ENCODE results near the gene CDC6.

CDC6 gene

GRCh38 chr17:40312131-40312731 lies 24.6 kb downstream of the CDC6 start:
- DNase-seq, result no peak

DNA sequence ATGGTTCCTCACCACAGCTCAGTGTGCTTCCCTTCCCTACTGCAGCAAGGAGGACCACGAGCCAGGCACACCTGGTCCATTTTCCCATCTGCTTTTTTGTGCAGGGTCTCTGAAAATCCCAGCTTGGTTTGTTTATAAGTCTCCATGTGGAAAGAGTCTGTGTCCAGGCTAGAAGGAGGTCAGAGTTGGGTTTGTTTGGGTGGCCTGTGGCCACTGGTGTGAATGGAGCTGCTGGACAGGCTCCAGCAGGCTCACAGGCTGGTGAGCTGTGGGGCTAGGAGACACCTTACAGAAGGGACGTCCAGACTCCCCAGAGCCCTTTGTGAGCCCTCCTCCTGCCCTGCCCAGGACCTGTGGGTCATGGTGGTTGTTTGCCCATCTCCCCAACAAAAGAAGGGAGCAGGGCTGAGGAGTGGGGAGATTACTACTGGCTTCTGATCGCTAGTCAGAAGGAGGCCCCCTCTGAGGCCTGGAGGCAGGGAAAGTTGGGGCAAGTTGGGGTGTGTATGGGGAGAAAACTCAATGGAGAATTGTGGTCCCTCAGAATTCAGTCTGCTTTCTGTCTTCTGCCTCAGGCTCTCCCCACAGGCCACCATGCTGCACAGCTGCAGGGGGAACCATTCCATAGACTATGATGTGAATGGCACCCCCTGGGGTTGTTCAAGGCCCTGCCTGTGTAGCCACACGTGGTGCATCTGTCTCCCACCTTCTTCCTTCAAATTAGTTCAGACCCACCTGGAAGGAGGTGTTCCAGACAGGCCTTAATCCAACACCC lies 25.4 kb downstream of the CDC6 start:
- DNase-seq, result no peak

DNA sequence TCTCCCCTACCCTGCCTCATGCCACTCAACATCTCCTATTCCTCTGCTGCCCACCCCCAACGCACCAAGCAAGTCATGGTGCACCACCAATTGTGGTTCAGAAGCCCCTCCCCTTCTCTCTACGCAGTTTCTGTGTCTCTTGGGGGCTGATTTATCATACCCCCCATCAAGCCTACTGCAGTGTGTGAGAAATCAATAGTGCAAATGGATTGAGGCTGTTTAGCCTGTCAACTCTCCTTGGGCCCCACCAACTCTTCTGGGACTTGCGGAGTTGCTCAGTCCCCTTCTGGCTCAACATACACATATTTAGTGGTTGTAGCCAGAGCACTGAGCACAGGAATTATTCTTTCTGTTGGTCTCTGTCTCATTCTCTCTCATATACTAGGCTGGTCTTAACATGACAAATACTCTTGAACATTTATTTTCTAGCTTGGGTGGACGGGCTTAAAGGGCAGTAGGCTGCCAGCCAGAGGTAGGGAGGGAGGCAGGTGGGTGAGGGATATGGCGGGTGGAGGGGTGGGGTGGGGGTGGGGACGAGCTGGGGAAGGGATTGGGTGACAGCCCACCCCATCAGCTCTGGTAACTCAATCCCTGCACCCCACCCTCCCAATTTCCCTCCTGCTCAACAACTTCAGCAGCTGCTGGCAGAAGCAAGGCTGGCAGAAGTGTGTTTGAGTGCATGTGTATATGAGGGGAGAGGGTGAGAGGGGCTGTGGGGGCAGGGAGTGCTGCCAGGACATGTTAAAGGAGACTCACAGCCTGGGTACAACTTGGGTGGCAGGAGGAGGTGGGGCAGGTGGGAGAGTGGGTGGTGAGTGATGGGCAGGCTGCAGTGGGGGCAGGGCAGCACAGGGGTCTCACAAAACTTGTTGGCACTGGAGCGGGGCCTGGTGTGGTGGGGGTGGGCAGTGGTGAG lies 26.2 kb downstream of the CDC6 start:
- DNase-seq, result no peak

GRCh38 chr17:40314584-40314956 lies 26.9 kb downstream of the CDC6 start:
- DNase-seq, result peak; percentile 87

- DNase-seq, result no peak
These were observed 27.5 kb downstream of the CDC6 start for GRCh38 chr17:40315206-40315605.

GRCh38 chr17:40315678-40316570 lies 28.2 kb downstream of the CDC6 start:
- DNase-seq, result no peak

GRCh38 chr17:40316571-40317344 lies 29.1 kb downstream of the CDC6 start:
- DNase-seq, result no peak

DNA sequence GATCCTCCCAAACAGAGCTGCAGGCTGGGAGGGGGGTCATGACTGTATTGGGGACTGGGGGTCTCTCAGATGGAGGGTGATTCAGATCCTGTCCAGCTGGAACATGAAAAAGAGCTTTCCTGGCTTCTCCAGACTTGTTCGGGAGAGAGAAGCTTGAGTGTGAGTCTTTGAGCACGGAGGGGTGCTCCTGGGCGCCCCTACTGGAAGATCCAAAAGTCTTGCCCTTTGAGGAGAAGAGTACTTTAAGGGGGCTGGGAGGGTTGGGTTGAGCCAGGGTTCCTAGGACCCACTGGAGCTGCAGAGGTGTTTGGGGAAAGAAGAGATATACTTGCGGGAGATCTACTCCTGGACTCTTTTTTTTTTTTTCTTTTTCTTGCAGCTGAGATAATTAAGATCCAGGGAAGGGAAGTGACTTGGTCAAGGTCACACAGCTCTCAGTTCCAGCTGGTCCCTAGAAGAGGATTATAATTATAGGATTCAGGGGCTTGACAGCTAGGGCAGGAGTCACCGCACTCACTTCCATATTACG lies 29.7 kb downstream of the CDC6 start:
- no peak for DNase-seq

DNA sequence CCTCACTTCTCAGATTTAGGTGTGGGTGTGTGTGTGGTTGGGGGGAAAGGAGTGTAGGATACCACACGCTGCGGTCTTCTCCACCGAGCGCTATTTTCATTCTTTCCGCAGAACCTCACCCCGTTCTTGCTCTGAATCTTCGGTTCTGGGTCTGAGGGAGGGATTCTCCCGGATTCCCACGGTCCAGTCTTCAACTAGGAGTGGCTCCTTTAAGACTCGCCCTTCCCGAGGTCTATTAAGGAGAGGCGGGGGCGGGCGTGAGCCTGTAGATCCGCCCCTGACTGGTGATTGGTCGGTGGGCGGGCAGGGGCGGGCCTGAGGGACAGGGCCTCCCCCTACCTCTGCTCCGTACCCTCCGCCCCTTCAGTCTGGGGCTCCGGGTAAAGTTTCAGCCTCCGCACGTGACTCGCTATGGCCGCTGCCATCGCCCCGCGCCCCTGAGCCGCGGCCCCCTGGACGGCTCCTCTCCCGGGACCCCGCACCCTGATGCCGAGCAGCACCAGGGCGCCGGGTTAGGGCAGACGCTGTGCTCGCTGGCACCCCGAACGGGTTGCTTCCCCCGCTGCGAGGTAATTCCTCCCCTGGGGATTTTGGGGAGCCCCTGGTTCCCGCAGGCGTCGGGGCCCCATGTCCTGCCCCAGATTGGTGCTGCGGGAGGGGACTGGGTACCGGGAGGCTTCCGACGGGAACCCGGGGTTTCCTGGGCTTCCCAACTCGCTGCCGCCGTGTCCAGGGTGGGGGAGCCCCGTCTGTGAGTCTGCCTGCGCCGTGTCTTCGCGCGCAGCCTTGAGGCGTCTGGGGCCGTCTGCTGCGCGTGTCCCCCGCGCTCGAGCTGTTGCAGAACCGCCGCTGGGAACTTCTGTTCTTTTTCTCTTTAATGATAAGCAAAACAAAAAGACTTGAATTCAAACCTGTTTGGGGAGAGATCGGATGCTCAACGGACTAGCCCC lies 30.5 kb downstream of the CDC6 start:
- DNase-seq, result peak; percentile 90

DNA sequence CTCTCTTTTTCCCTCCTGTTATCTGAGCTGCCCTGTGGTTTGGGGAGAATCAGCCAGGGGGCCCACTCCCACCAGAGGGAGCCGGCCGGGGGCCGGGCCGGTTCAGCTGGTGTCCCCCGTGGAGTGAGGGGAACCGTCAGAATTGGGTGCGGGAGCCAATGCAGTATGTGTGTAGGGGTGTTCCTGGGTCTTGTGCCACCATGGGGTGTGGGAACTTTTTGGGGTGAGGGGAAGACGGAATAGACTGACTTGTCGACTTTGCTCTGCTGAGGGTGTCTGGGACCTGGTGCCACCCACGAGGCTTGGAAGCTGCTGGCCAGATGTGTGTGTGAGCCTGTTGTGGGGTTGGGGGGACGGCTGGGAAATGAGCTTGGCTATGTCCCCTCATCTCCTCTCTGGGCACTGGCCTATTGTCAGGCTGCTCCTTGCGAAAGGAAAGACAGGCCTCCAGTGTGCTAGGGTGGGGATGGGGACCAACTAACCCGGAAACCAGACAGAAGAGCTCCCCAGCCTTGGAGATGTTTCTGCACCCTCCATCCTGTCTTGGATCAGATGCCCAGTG lies 31.2 kb downstream of the CDC6 start:
- DNase-seq, result no peak

GRCh38 chr17:40319651-40320540 lies 32.2 kb downstream of the CDC6 start:
- DNase-seq, result peak; percentile 74

DNA sequence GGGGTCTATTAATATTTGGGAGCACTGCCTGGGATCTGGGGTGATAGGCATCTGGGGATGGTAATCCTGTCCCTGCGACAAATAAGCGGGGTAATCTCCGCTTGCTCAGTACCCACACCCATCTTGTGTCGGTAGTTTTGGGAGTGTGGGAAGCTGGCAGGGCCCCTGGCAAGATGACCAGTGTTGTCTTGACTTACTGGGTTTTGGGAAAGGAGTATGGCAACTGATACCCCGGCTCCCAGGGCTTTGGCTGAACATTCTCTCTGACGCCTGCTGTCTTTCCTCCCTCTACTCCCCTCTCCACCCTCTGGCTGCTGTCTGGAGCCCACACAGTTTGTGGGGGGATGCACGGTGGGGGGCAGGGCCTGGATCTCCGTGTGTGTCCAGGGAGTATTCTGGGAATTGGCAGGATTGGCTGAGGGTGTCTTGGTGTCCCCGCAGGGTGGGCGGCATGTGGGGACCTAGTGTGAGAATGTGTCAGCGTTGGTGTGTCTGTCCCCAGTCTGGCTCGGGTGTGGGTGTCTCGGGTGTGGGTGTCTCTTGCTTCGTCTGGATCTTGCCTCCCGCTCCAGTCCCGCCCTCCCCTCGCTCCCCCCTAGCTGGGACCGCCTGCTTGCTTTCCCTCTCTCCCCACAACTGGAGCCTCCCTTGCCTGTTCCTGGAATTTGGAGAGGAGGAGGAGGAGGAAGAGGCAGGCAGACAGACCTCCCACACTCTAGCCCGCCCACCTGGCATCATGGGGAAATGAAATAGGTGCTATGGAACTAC lies 33.3 kb downstream of the CDC6 start:
- no peak for DNase-seq

GRCh38 chr17:40321524-40321929 lies 33.8 kb downstream of the CDC6 start:
- DNase-seq, result no peak

- no peak for DNase-seq
These were observed 34.3 kb downstream of the CDC6 start for GRCh38 chr17:40321961-40322357.

DNA sequence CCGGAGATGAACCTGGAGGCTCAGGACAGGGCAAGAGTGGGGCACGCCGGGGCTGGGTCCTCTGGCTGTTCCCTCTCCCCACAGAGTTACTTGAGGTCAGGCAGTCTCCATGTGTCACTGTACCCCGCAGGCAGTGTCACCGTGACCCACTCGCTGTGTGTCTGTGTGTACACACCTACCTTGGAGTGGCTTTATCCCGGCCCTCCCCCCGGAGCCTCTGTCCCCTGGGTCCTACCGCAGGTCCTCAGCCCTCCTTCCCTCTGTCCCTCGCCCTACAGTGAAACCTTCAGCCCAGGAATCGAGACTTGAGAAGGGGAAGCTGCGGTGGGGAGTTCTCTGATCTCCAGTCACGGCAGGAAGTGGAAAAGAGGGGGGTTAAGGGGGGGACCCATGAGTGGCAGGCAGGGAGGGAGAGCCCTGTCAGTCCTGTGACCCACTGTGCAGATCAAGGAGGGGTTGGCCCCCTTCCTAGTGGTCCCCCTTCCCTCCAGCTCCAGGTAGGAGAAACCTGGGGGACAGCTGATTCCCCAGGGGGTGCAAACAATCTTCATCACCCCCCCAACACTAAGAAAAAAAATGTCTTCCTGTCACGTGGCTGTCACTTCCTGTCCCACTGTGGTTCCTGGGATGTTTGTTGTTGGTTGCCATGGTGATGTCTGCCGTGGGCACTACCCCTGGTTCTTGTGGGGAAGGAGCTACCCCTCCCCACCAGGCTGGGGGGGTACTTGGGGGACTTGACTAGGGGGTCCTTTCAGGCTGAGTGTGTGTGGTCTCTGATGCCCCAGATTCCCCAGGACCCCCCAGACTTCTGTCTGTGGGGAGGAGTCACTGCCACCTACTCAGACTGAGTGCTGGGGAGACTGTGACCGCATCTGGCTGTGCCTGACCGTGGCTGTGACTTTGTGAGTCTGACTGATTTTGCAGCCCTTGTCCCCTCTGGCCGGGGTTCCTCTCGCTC lies 35.0 kb downstream of the CDC6 start:
- peak; percentile 68 for DNase-seq

Data from stimulated activated CD4-positive, alpha-beta T cell treated with anti-CD3 and anti-CD28 coated beads, Interleukin-4, amount 100 ng/mL, for 1 hour (primary cell).